Mesenchymal stem cell (in vitro differentiated cells and primary cell): ENCODE data around the gene EMP1.

Experiments used
- DNase-seq: peaks from one replicate; pipeline ENCODE4 v3.0.0-alpha.2; 2013
- H2AFZ ChIP-seq: one replicate; pipeline ENCODE4 v1.6.1; 2013; ENCODE audit warnings: low read depth, mild to moderate bottlenecking, control low read depth, inconsistent platforms, low read length, moderate library complexity
- H2AK5ac ChIP-seq: 2 replicates; pipeline ENCODE4 v1.6.1; 2013; ENCODE audit warnings: low read length, moderate library complexity, mild to moderate bottlenecking, inconsistent platforms; ENCODE audit not compliant: severe bottlenecking
- H2BK120ac ChIP-seq: one replicate; pipeline ENCODE4 v1.6.1; 2013; ENCODE audit warnings: low read depth, mild to moderate bottlenecking, inconsistent platforms, low read length, moderate library complexity
- H2BK12ac ChIP-seq, 2 experiments: one replicate each; pipeline ENCODE4 v1.6.1; 2013; ENCODE audit warnings: inconsistent platforms in 2 of 2, low read length in 2 of 2, mild to moderate bottlenecking in 2 of 2, moderate library complexity in 2 of 2, control low read depth in 1 of 2
- H2BK15ac ChIP-seq: one replicate; pipeline ENCODE4 v1.6.1; 2013; ENCODE audit warnings: mild to moderate bottlenecking, low read depth, inconsistent platforms; ENCODE audit not compliant: poor library complexity, severe bottlenecking
- H2BK5ac ChIP-seq: 2 replicates; pipeline ENCODE4 v1.6.1; 2013; ENCODE audit warnings: low read depth, mild to moderate bottlenecking, low read length, control low read depth, inconsistent platforms; ENCODE audit not compliant: poor library complexity, severe bottlenecking
- H3K14ac ChIP-seq, 2 experiments: one replicate each; pipeline ENCODE4 v1.6.1; 2013; ENCODE audit warnings: inconsistent platforms in 2 of 2, low read length in 2 of 2, control low read depth in 1 of 2, mild to moderate bottlenecking in 1 of 2, moderate library complexity in 1 of 2
- H3K18ac ChIP-seq, 2 experiments: one replicate each; pipeline ENCODE4 v1.6.1; 2013; ENCODE audit warnings: inconsistent platforms in 2 of 2, low read length in 2 of 2, control low read depth in 1 of 2, low read depth in 1 of 2, mild to moderate bottlenecking in 1 of 2
- H3K23ac ChIP-seq, 2 experiments: one replicate each; pipeline ENCODE4 v1.6.1; 2013; ENCODE audit warnings: inconsistent platforms in 2 of 2, low read length in 2 of 2, mild to moderate bottlenecking in 2 of 2, moderate library complexity in 2 of 2, control low read depth in 1 of 2
- H3K27ac ChIP-seq: 2 replicates; pipeline ENCODE4 v1.5.1; 2013; ENCODE audit warnings: mild to moderate bottlenecking, moderate library complexity, low read length, control low read depth, inconsistent platforms; ENCODE audit not compliant: poor library complexity, severe bottlenecking
- H3K27me3 ChIP-seq, 2 experiments: 2 replicates each; pipeline versions ENCODE4 v1.6.1 to v1.7.0; 2013; ENCODE audit warnings: low read length in 2 of 2, mild to moderate bottlenecking in 2 of 2, moderate library complexity in 2 of 2, control low read depth in 1 of 2, inconsistent platforms in 1 of 2; ENCODE audit not compliant: control insufficient read depth in 1 of 2, insufficient read depth in 1 of 2
- H3K36me3 ChIP-seq, 2 experiments: 2 replicates each; pipeline versions ENCODE4 v1.6.1 to v1.7.0; 2013; ENCODE audit warnings: low read length in 2 of 2, control low read depth in 1 of 2, inconsistent platforms in 1 of 2, low read depth in 1 of 2, mild to moderate bottlenecking in 1 of 2; ENCODE audit not compliant: insufficient read depth in 2 of 2, control insufficient read depth in 1 of 2
- H3K4ac ChIP-seq, 2 experiments: one replicate each; pipeline ENCODE4 v1.6.1; 2013; ENCODE audit warnings: inconsistent platforms in 2 of 2, low read length in 2 of 2, mild to moderate bottlenecking in 2 of 2, moderate library complexity in 2 of 2, control low read depth in 1 of 2, low read depth in 1 of 2
- H3K4me1 ChIP-seq: 2 replicates; pipeline ENCODE4 v1.6.1; 2013; ENCODE audit warnings: low read depth, low read length, control low read depth; ENCODE audit not compliant: control insufficient read depth, insufficient read depth
- H3K4me2 ChIP-seq: 2 replicates; pipeline ENCODE4 v1.6.1; 2013; ENCODE audit warnings: low read length, mild to moderate bottlenecking, inconsistent platforms; ENCODE audit not compliant: poor library complexity, severe bottlenecking
- H3K4me3 ChIP-seq, 2 experiments: 2 replicates each; pipeline versions ENCODE4 v1.5.1 to v1.7.0; 2013; ENCODE audit warnings: low read length in 2 of 2, mild to moderate bottlenecking in 2 of 2, control low read depth in 1 of 2, low read depth in 1 of 2; ENCODE audit not compliant: insufficient read depth in 1 of 2
- H3K79me1 ChIP-seq: replicated peaks from 2 replicates; pipeline ENCODE4 v1.6.1; 2013; ENCODE audit warnings: mild to moderate bottlenecking, control low read depth, low read length, inconsistent platforms; ENCODE audit not compliant: poor library complexity, severe bottlenecking
- H3K9ac ChIP-seq: 2 replicates; pipeline ENCODE4 v1.7.0; 2013; ENCODE audit warnings: mild to moderate bottlenecking, low read length, moderate library complexity
- H3K9me3 ChIP-seq: 2 replicates; pipeline ENCODE4 v1.7.0; 2013; ENCODE audit warnings: mild to moderate bottlenecking, low read length; ENCODE audit not compliant: control insufficient read depth
- H4K8ac ChIP-seq: one replicate; pipeline ENCODE4 v1.6.1; 2013; ENCODE audit warnings: inconsistent platforms, mild to moderate bottlenecking, low read length, moderate library complexity
- H4K91ac ChIP-seq: one replicate; pipeline ENCODE4 v1.6.1; 2013; ENCODE audit warnings: mild to moderate bottlenecking, low read length, inconsistent platforms
- WGBS: methylation state at CpG from one replicate; pipeline ENCODE4 v1.1.7; 2013; ENCODE audit warnings: mixed read lengths; 5-methylcytosine and 5-hydroxymethylcytosine counted together

Gene EMP1

DNA sequence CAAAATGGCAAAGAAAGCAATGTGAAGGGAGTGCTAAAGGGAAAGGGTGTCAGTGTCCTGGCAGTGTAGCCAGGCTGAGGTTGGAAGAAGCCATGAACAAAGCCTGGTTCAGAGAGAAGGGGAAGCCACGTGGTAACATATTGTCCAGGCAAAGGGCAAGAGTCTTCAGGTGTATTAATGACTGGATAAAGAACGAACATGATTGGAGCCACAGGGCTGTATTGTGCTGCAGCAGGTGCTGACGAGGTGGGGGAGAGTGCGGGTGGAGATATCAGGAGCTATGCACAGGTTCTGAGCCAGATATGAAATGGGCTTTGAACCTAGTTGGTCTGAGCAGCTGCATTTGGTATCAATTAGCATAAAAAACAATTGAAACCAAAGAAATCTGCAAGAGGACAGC lies 18.6 kb upstream of the EMP1 start:
- DNase-seq = no peak
- Histone ChIP-seq H3K23ac (no peak overlapping the region), H4K91ac (no peak overlapping the region), H3K18ac (no peak overlapping the region), H2BK120ac (no peak overlapping the region), H3K27me3 (no peaks in the 10 kb centered on the region), H3K4me1 (peaks cover 7% of the 10 kb centered on the region), H3K79me1 (no peaks in the 10 kb centered on the region), H3K9ac (no peak overlapping the region), H2AFZ (no peak overlapping the region), H3K27ac (no peak overlapping the region), H3K4me3 (no peak overlapping the region), H2BK15ac (no peak overlapping the region), H2BK12ac (peak overlapping the region in 1 of 2 experiments; percentile 5), H4K8ac (no peak overlapping the region), H3K14ac (no peak overlapping the region), H3K4ac (no peak overlapping the region), H3K36me3 (no peaks in the 10 kb centered on the region), H2AK5ac (no peak overlapping the region), H3K4me2 (no peak overlapping the region), H2BK5ac (no peak overlapping the region), H3K9me3 (no peaks in the 10 kb centered on the region)
- WGBS = 95% methylated on average over 4 of the region's 4 CpGs

GRCh38 chr12:13178568-13179210 lies 17.8 kb upstream of the EMP1 start:
- Histone ChIP-seq H3K9ac (peak overlapping the region; percentile 54), H2AK5ac (no peak overlapping the region), H2AFZ (no peak overlapping the region), H3K9me3 (no peaks in the 10 kb centered on the region), H3K4me3 (peak overlapping the region in 1 of 2 experiments; percentile 41), H3K27ac (no peak overlapping the region), H2BK120ac (no peak overlapping the region), H2BK12ac (no peak overlapping the region), H3K79me1 (no peaks in the 10 kb centered on the region), H4K91ac (no peak overlapping the region), H3K14ac (no peak overlapping the region), H4K8ac (no peak overlapping the region), H2BK5ac (no peak overlapping the region), H3K27me3 (no peaks in the 10 kb centered on the region), H3K36me3 (no peaks in the 10 kb centered on the region), H3K18ac (no peak overlapping the region), H3K23ac (no peak overlapping the region), H2BK15ac (peak overlapping the region; percentile 70), H3K4ac (no peak overlapping the region), H3K4me1 (peaks cover 5% of the 10 kb centered on the region), H3K4me2 (no peak overlapping the region)
- DNase-seq = peak; percentile 18
- WGBS = 85% methylated on average over 10 of the region's 10 CpGs

- no peak overlapping the region for H2BK12ac ChIP-seq
- WGBS = 55% methylated on average over 11 of the region's 11 CpGs
- peak overlapping the region in 1 of 2 experiments; percentile 82 for H3K14ac ChIP-seq
Observed at GRCh38 chr12:13179211-13180074, 17.1 kb upstream of the EMP1 start.

GRCh38 chr12:13181375-13182070 lies 15.0 kb upstream of the EMP1 start:
- Histone ChIP-seq H3K14ac (no peak overlapping the region), H4K91ac (no peak overlapping the region), H2BK12ac (no peak overlapping the region), H3K23ac (no peak overlapping the region), H3K9me3 (no peaks in the 10 kb centered on the region), H3K36me3 (no peaks in the 10 kb centered on the region), H2BK5ac (no peak overlapping the region), H3K4ac (no peak overlapping the region), H3K9ac (no peak overlapping the region), H2BK120ac (no peak overlapping the region), H4K8ac (no peak overlapping the region), H2AK5ac (no peak overlapping the region), H3K27me3 (no peaks in the 10 kb centered on the region), H2AFZ (no peak overlapping the region), H3K4me2 (no peak overlapping the region), H3K18ac (no peak overlapping the region), H3K27ac (no peak overlapping the region), H3K4me1 (peaks cover 5% of the 10 kb centered on the region), H2BK15ac (no peak overlapping the region), H3K4me3 (no peak overlapping the region), H3K79me1 (no peaks in the 10 kb centered on the region)
- 43% methylated on average over 3 of the region's 3 CpGs for WGBS
- DNase-seq = peak; percentile 20

More at GRCh38 chr12:13179211-13180074, 17.1 kb upstream of the EMP1 start:
- Histone ChIP-seq H3K79me1 (no peaks in the 10 kb centered on the region), H4K91ac (peak overlapping the region; percentile 0), H2AFZ (peak overlapping the region; percentile 6), H4K8ac (no peak overlapping the region), H2BK120ac (no peak overlapping the region), H3K36me3 (no peaks in the 10 kb centered on the region), H3K4me1 (peaks cover 5% of the 10 kb centered on the region), H3K27me3 (no peaks in the 10 kb centered on the region), H2BK15ac (no peak overlapping the region), H3K9ac (peak overlapping the region; percentile 54), H3K18ac (peak overlapping the region; percentile 3 to 71), H2BK5ac (no peak overlapping the region), H3K27ac (no peak overlapping the region), H3K4ac (peak overlapping the region in 1 of 2 experiments; percentile 71), H3K4me2 (no peak overlapping the region), H3K4me3 (peak overlapping the region in 1 of 2 experiments; percentile 56), H3K23ac (no peak overlapping the region), H3K9me3 (no peaks in the 10 kb centered on the region), H2AK5ac (no peak overlapping the region)
- DNase-seq = peak; percentile 41
